ENCODE results near the gene CAPZA1.

GRCh38 chr1:112685913-112686312 is 66.3 kb downstream of the CAPZA1 start:
- no peak for TF ChIP-seq CTCF (IDR thresholded peaks at IDR 0.05; ENCODE audit: poor library complexity, severe bottlenecking)
- no peak for TF ChIP-seq EZH2 (IDR thresholded peaks at IDR 0.05; ENCODE audit: borderline replicate concordance, insufficient read depth, low read length, poor library complexity, severe bottlenecking)
- no peak for TF ChIP-seq MXI1 (conservative IDR thresholded peaks at IDR 0.05; ENCODE audit: poor library complexity, severe bottlenecking)
- no peak for TF ChIP-seq POLR2AphosphoS5 (IDR thresholded peaks at IDR 0.05)

Measured in neural cell (in vitro differentiated cells).